Omental fat pad (tissue), 4 donors: ENCODE results near the gene GRM7. TPM values are rescaled to one million over a fixed set of nuclear protein-coding genes. Genes with fewer than 3 reads are reported as not detected.

Experiments
- ATAC-seq: fragments of 150-250 bp; one replicate; pipeline ENCODE4 v1.9.1; 2016; ENCODE audit warnings: mild to moderate bottlenecking, moderate library complexity; ENCODE audit not compliant: low FRiP score
- DNase-seq: peaks from one replicate; pipeline ENCODE4 v3.0.0-alpha.2; 2019; ENCODE audit warnings: low spot score
- CTCF ChIP-seq, 3 donors: fragments of 450-650 bp; IDR thresholded peaks; one replicate each; pipeline ENCODE4 v1.5.1; 2016 to 2017; ENCODE audit warnings: antibody characterized with exemption in 3 of 3, mild to moderate bottlenecking in 3 of 3, moderate library complexity in 2 of 3
- total RNA-seq, 4 donors: library from RNA; depleted of rRNA; stranded (reverse); fragments of >200 nt; gene quantifications; one replicate each; pipeline ENCODE4 v1.1.0, GENCODE V29; 2016

Gene GRM7
- total RNA-seq, 4 donors from 2014 or later: 0.12 to 0.82 (median 0.28) TPM; not detected in 1

GRCh38 chr3:7498715-7499114 is 637.8 kb downstream of the GRM7 start:
- TF ChIP-seq CTCF (IDR thresholded peaks at IDR 0.05): no peak
- no peak for ATAC-seq
- no peak for DNase-seq

- DNase-seq (no peak), ATAC-seq (no peak)
- TF ChIP-seq CTCF (IDR thresholded peaks at IDR 0.05): no peak
Observed at GRCh38 chr3:7503431-7503830, 642.5 kb downstream of the GRM7 start.

DNA sequence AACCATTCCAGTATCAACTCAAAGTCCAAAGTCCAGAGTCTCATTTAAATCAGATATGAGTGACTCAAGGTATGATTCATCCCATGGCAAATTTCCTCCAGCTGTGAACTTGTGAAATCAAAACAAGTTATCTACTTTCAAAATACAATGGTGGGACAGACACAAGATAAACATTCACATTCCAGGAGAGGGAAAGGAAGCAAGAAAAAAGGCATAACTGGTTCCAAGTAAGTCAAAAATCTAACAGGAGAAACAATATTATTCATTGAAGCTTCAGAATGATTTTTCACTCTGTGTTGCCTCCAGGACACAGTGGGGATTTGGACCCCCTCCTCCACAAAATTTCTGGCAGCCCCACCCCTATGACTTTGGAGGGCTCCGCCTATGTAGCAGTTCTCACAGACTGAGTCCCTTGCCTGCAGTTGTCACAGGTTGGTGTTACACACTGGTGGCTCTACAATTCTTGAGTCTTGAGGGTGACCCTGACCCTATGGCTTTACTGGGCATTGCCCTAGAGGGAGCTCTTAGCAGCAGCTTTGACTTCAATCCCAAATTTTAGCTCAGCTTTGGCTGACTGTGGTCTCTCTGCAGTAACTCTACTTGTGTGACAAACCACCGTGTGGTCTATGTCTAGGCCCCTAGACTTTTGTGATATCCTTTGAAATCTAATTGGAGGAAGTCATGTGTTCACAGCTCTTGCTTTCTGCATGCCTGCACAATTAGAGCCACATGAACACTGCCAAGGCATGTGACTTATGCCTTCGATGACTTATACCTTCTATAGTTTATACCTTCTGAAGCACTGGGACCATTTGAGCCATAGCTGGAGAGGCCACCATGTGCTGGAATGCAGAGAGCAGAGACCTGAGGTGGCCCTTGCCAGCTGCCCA is 644.2 kb downstream of the GRM7 start:
- DNase-seq (no peak), ATAC-seq (no peak)
- no peak for TF ChIP-seq CTCF (IDR thresholded peaks at IDR 0.05)

DNA sequence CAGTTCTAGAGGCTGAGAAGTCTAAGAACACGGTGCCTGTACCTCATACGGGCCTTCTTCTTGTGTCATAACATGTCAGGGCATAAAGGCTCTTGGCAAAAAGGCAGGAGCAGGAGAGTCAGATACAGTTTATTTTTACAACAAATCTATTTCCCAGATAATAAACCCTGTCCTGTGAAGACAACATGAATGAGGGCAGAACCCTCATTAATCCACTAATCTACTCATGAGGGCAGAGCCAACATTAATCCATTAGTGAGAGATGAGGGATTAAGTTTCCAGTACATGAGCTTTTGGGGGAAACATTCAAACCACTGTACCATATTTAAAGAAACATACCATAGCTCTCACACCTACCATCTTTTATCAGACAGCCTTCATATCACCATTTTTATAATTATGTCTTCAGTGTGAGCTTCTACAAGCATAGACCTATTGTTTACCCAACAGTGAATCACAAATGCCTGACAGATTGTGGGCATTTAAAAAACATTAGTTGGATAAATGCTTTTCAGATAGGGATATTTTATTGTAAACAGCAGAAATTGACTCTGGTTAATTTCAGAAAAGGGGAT is 645.8 kb downstream of the GRM7 start:
- ATAC-seq (no peak), DNase-seq (no peak)
- no peak for TF ChIP-seq CTCF (IDR thresholded peaks at IDR 0.05)

DNA sequence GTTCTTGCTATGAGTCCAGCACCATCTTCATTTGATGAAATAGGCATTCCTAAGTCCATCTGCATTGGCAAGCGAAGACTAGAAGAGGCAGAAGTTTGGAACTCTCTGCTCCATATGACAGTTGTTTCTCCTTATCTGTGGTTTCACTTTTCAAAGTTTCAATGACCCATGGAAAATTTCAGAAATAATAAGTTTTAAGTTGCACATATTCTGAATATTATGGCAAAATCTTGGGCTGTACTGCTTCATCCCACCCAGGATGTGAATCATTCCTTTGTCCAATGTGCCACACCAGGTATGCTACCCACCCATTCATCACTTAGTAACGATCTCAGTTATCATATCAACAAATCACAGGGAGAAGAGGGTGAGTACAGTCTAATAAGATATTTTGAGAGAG is 647.9 kb downstream of the GRM7 start:
- TF ChIP-seq CTCF (IDR thresholded peaks at IDR 0.05): no peak
- no peak for ATAC-seq
- DNase-seq: no peak

- no peak for ATAC-seq
- TF ChIP-seq CTCF (IDR thresholded peaks at IDR 0.05): no peak
- no peak for DNase-seq
Observed at GRCh38 chr3:7512048-7512447, 651.1 kb downstream of the GRM7 start.

DNA sequence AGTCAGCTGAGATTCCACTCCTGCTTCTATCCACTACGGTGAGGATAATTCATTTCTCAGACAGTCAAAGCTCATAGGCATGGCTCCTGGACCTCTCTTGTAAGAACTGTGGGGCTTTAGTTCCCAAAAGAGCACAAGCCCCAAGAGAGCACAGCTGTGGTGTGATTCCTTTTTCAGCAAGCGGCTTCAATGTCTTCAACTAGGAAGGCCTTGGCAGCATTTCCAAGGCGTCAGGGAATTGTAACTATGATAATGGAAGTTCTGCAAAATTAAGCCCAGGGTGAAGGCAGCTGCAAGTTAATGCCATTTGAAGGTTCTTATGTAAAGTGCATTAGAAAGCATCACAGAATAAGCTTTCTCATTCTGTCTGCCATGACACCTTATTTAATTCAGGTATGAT is 657.1 kb downstream of the GRM7 start:
- DNase-seq: no peak
- no peak for TF ChIP-seq CTCF (IDR thresholded peaks at IDR 0.05)
- ATAC-seq: no peak
